BE2C (cell line): ENCODE results near the gene PODXL2.
"Not testable (repeated sequence)": the region's sequence is repeated elsewhere in the genome, so short reads cannot be mapped to it uniquely, and the experiment has no call there.

Experiments
- DNase-seq: peaks from one replicate; pipeline ENCODE4 v3.0.0-alpha.2; 2020
- H3K27me3 ChIP-seq: fragments of 250-450 bp; sonication (Bioruptor Pico); 2 replicates; pipeline ENCODE4 v1.5.1; 2020; ENCODE audit warnings: mild to moderate bottlenecking
- H3K36me3 ChIP-seq: fragments of 250-450 bp; sonication (Bioruptor Pico); 2 replicates; pipeline ENCODE4 v1.5.1; 2020; ENCODE audit warnings: mild to moderate bottlenecking
- H3K4me1 ChIP-seq: fragments of 250-450 bp; sonication (Bioruptor Pico); 2 replicates; pipeline ENCODE4 v1.5.1; 2020
- H3K4me3 ChIP-seq: 2 replicates; pipeline ENCODE4 v1.5.1; 2011; ENCODE audit warnings: low read depth, low read length
- H3K9me3 ChIP-seq: fragments of 250-450 bp; sonication (Bioruptor Pico); 2 replicates; pipeline ENCODE4 v1.5.1; 2020
- CTCF ChIP-seq: IDR thresholded peaks from 2 replicates; pipeline ENCODE4 v1.5.1; 2012; ENCODE audit warnings: mild to moderate bottlenecking, low read depth, low read length

Gene PODXL2

GRCh38 chr3:127647166-127647844 lies 18.3 kb downstream of the PODXL2 start:
- Histone ChIP-seq H3K9me3 (no peaks in the 10 kb centered on the region), H3K4me1 (peaks cover 13% of the 10 kb centered on the region), H3K36me3 (peaks cover 26% of the 10 kb centered on the region), H3K4me3 (no peak overlapping the region), H3K27me3 (no peaks in the 10 kb centered on the region)
- no peak for DNase-seq
- TF ChIP-seq CTCF: no peak

GRCh38 chr3:127647845-127648204 lies 18.8 kb downstream of the PODXL2 start:
- Histone ChIP-seq H3K36me3 (peaks cover 26% of the 10 kb centered on the region), H3K4me3 (no peak overlapping the region), H3K9me3 (no peaks in the 10 kb centered on the region), H3K27me3 (no peaks in the 10 kb centered on the region), H3K4me1 (peaks cover 13% of the 10 kb centered on the region)
- no peak for DNase-seq
- no peak for TF ChIP-seq CTCF

GRCh38 chr3:127650236-127650635 lies 21.3 kb downstream of the PODXL2 start:
- Histone ChIP-seq H3K27me3 (no peaks in the 10 kb centered on the region), H3K4me1 (peaks cover 13% of the 10 kb centered on the region), H3K4me3 (no peak overlapping the region), H3K36me3 (peaks cover 17% of the 10 kb centered on the region), H3K9me3 (no peaks in the 10 kb centered on the region)
- no peak for TF ChIP-seq CTCF
- DNase-seq: no peak

GRCh38 chr3:127651516-127652172 lies 22.7 kb downstream of the PODXL2 start:
- no peaks in the 10 kb centered on the region for H3K9me3 ChIP-seq
- H3K4me1 ChIP-seq: peaks cover 12% of the 10 kb centered on the region
- H3K27me3 ChIP-seq: no peaks in the 10 kb centered on the region
- no peak overlapping the region for H3K4me3 ChIP-seq
- no peak for DNase-seq
- no peak for TF ChIP-seq CTCF
- H3K36me3 ChIP-seq: peaks cover 14% of the 10 kb centered on the region

- Histone ChIP-seq H3K36me3 (peaks cover 8% of the 10 kb centered on the region), H3K4me3 (no peak overlapping the region), H3K27me3 (no peaks in the 10 kb centered on the region), H3K4me1 (peaks cover 7% of the 10 kb centered on the region; the same call in 1 of the 2 replicates), H3K9me3 (no peaks in the 10 kb centered on the region)
- peak; percentile 92 for TF ChIP-seq CTCF
- DNase-seq: peak; percentile 72
Observed at GRCh38 chr3:127652246-127652995, 23.4 kb downstream of the PODXL2 start.

GRCh38 chr3:127654374-127654773 lies 25.4 kb downstream of the PODXL2 start:
- H3K27me3 ChIP-seq: no peaks in the 10 kb centered on the region
- no peaks in the 10 kb centered on the region; the same call in 1 of the 2 replicates for H3K4me1 ChIP-seq
- no peak overlapping the region for H3K4me3 ChIP-seq
- peaks cover 4% of the 10 kb centered on the region for H3K36me3 ChIP-seq
- no peak for TF ChIP-seq CTCF
- DNase-seq: no peak
- H3K9me3 ChIP-seq: no peaks in the 10 kb centered on the region

GRCh38 chr3:127654993-127655392 lies 26.0 kb downstream of the PODXL2 start:
- H3K27me3 ChIP-seq, H3K4me1 ChIP-seq, DNase-seq, H3K4me3 ChIP-seq, H3K9me3 ChIP-seq, H3K36me3 ChIP-seq: not testable (repeated sequence)
